Panc1 (cell line): ENCODE data around the gene ASPRV1. TPM values are rescaled to one million over a fixed set of nuclear protein-coding genes. Genes with fewer than 3 reads are reported as not detected.
A peak's percentile ranks its signal among the peaks of the same experiment; 100 is the strongest.

ENCODE experiments used
- ATAC-seq: fragments of 200-7000 bp; cut with Tn5 transposase; 2 replicates; pipeline ENCODE4 v1.9.1; 2020; ENCODE audit warnings: mild to moderate bottlenecking, moderate library complexity
- BruUV-seq: library from RNA; stranded (reverse); fragments of 400-500 nt; replicated peaks from 2 replicates; lab custom pipeline; 2021; lab: Mats Ljungman, UMichigan
- CTCF ChIA-PET: fragments of 300-600 bp; sonication (Branson Sonifier 250); formaldehyde crosslinking; loops from one replicate; lab custom pipeline; 2022; ENCODE audit warnings: antibody characterized with exemption; lab: Charles Lee
- POLR2A ChIA-PET: fragments of 300-600 bp; sonication (Branson Sonifier 250); formaldehyde crosslinking; loops from one replicate; lab custom pipeline; 2022; ENCODE audit warnings: antibody characterized with exemption; lab: Charles Lee
- DNase-seq: peaks from one replicate; pipeline ENCODE4 v3.0.0-alpha.2; 2010; ENCODE audit warnings: low read depth, low spot score
- H3K27ac ChIP-seq: 2 replicates; pipeline ENCODE4 v1.5.1; 2011; ENCODE audit warnings: mild to moderate bottlenecking, low read length, inconsistent platforms
- H3K27me3 ChIP-seq: fragments of 200-500 bp; sonication (Bioruptor generic); 2 replicates; pipeline ENCODE4 v1.6.0; 2014; ENCODE audit warnings: low read length, inconsistent platforms; ENCODE audit not compliant: control insufficient read depth, insufficient read depth
- H3K36me3 ChIP-seq: fragments of 200-500 bp; sonication (Bioruptor generic); 2 replicates; pipeline ENCODE4 v1.5.1; 2014; ENCODE audit warnings: inconsistent platforms, mild to moderate bottlenecking, low read length, moderate library complexity; ENCODE audit not compliant: control insufficient read depth, insufficient read depth
- H3K4me1 ChIP-seq: 2 replicates; pipeline ENCODE4 v1.5.1; 2011; ENCODE audit warnings: inconsistent platforms, mild to moderate bottlenecking, low read length, moderate library complexity; ENCODE audit not compliant: control insufficient read depth, insufficient read depth
- H3K4me3 ChIP-seq, 2 experiments: 2 replicates each; pipeline ENCODE4 v1.5.1; 2011 to 2012; ENCODE audit warnings: low read depth in 2 of 2, low read length in 2 of 2, mild to moderate bottlenecking in 2 of 2, inconsistent platforms in 1 of 2, moderate library complexity in 1 of 2
- H3K9me3 ChIP-seq: fragments of 200-500 bp; sonication (Bioruptor generic); 2 replicates; pipeline ENCODE4 v1.5.1; 2014; ENCODE audit warnings: low read depth, mild to moderate bottlenecking, inconsistent platforms, low read length, moderate library complexity; ENCODE audit not compliant: control insufficient read depth, insufficient read depth
- POLR2AphosphoS5 ChIP-seq: IDR thresholded peaks from 2 replicates; pipeline ENCODE4 v1.6.1; 2012; ENCODE audit warnings: mild to moderate bottlenecking, low read depth, low read length, moderate library complexity
- REST ChIP-seq, 2 experiments: IDR thresholded peaks; 2 replicates each; pipeline ENCODE4 v1.6.1; 2011 to 2012; ENCODE audit warnings: low read depth in 2 of 2, control low read depth in 1 of 2, low read length in 1 of 2, mild to moderate bottlenecking in 1 of 2, moderate library complexity in 1 of 2; ENCODE audit not compliant: insufficient read depth in 1 of 2
- SIN3A ChIP-seq: IDR thresholded peaks from 2 replicates; pipeline ENCODE4 v1.6.1; 2012; ENCODE audit warnings: low read depth, mild to moderate bottlenecking, low read length, moderate library complexity, borderline replicate concordance; ENCODE audit not compliant: insufficient read depth
- TCF7L2 ChIP-seq: IDR thresholded peaks from 2 replicates; pipeline ENCODE4 v1.6.1; 2011; ENCODE audit warnings: mild to moderate bottlenecking, low read depth, low read length, inconsistent platforms
- in situ Hi-C: cut with HindIII; loops from 2 replicates; pipeline ENCODE4 v1.10.0; 2016; ENCODE audit warnings: low sequenced_read_pairs, low pct_unique_long_range_greater_than_20kb
- intact Hi-C: fragments of 100-400 bp; cut with micrococcal nuclease; formaldehyde crosslinking; loops from one replicate; pipeline ENCODE4 v1.10.0; 2022; ENCODE audit not compliant: unreplicated experiment
- total RNA-seq: library from RNA; stranded (reverse); gene quantifications from one replicate; pipeline ENCODE4 v1.2.1, GENCODE V29; 2021; ENCODE audit not compliant: unreplicated experiment
- TF ChIP-seq, protein P1 (sequence below): fragments of 450-650 bp; IDR thresholded peaks from 2 replicates; pipeline ENCODE4 v1.5.1; 2017; ENCODE audit warnings: mild to moderate bottlenecking

Gene ASPRV1
- total RNA-seq, 1 experiment from 2014 or later: 0.21 TPM

GRCh38 chr2:69998761-69999160, 37.3 kb upstream of the ASPRV1 start:
- Histone ChIP-seq H3K4me3 (no peak overlapping the region), H3K36me3 (no peaks in the 10 kb centered on the region), H3K27me3 (no peaks in the 10 kb centered on the region), H3K9me3 (no peaks in the 10 kb centered on the region), H3K27ac (no peak overlapping the region), H3K4me1 (no peaks in the 10 kb centered on the region)
- no TSS peak for BruUV-seq
- no peak for TF ChIP-seq POLR2AphosphoS5
- TF ChIP-seq SIN3A: no peak
- no peak for TF ChIP-seq TCF7L2
- no peak for ATAC-seq
- ChIA-PET CTCF (no interaction called here), POLR2A (no interaction called here)
- intact Hi-C loops: no loop called here
- in situ Hi-C loops: no loop called here
- no peak for DNase-seq

GRCh38 chr2:69997015-69997830, 35.8 kb upstream of the ASPRV1 start:
- Histone ChIP-seq H3K36me3 (no peaks in the 10 kb centered on the region), H3K4me3 (no peak overlapping the region), H3K27me3 (no peaks in the 10 kb centered on the region), H3K27ac (no peak overlapping the region), H3K4me1 (no peaks in the 10 kb centered on the region), H3K9me3 (no peaks in the 10 kb centered on the region)
- POLR2A ChIA-PET: interaction anchor here (0.7 kb wide), 1 partner anchor 168 kb away, joined by 5 read pairs; no protein-coding TSS in a partner anchor
- DNase-seq (peak; percentile 24), ATAC-seq (peak; percentile 52; the same call in 1 of the 2 replicates)
- TF ChIP-seq POLR2AphosphoS5: no peak
- no peak for TF ChIP-seq REST (IDR thresholded peaks at IDR 0.05; ENCODE audit: insufficient read depth in 1 of 2, low read depth in 2 of 2, low read length in 1 of 2)
- no TSS peak for BruUV-seq
- CTCF ChIA-PET: no interaction called here
- in situ Hi-C loops (no loop called here), intact Hi-C loops (no loop called here)

GRCh38 chr2:69995511-69995910, 34.1 kb upstream of the ASPRV1 start:
- CTCF ChIA-PET: no interaction called here
- in situ Hi-C loops (no loop called here), intact Hi-C loops (no loop called here)
- Histone ChIP-seq H3K4me1 (no peaks in the 10 kb centered on the region), H3K9me3 (no peaks in the 10 kb centered on the region), H3K4me3 (no peak overlapping the region), H3K27me3 (no peaks in the 10 kb centered on the region), H3K27ac (no peak overlapping the region), H3K36me3 (no peaks in the 10 kb centered on the region)
- BruUV-seq: no TSS peak
- ATAC-seq (no peak), DNase-seq (no peak)
- TF ChIP-seq, protein P1, sequence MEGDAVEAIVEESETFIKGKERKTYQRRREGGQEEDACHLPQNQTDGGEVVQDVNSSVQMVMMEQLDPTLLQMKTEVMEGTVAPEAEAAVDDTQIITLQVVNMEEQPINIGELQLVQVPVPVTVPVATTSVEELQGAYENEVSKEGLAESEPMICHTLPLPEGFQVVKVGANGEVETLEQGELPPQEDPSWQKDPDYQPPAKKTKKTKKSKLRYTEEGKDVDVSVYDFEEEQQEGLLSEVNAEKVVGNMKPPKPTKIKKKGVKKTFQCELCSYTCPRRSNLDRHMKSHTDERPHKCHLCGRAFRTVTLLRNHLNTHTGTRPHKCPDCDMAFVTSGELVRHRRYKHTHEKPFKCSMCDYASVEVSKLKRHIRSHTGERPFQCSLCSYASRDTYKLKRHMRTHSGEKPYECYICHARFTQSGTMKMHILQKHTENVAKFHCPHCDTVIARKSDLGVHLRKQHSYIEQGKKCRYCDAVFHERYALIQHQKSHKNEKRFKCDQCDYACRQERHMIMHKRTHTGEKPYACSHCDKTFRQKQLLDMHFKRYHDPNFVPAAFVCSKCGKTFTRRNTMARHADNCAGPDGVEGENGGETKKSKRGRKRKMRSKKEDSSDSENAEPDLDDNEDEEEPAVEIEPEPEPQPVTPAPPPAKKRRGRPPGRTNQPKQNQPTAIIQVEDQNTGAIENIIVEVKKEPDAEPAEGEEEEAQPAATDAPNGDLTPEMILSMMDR: no peak
- TF ChIP-seq TCF7L2: no peak
- TF ChIP-seq SIN3A: no peak
- no peak for TF ChIP-seq REST (IDR thresholded peaks at IDR 0.05; ENCODE audit: insufficient read depth in 1 of 2, low read depth in 2 of 2, low read length in 1 of 2)
- TF ChIP-seq POLR2AphosphoS5: no peak
- POLR2A ChIA-PET: no interaction called here
